ENCODE measurements around the gene GCK. TPM values are rescaled to one million over a fixed set of nuclear protein-coding genes. Genes with fewer than 3 reads are reported as not detected.

The GCK gene
- total RNA-seq, 4 donors from 2014 or later: 0.25 to 1.2 TPM; not detected in 2

- H3K4me3 ChIP-seq (ENCODE audit: low read depth, poor library complexity, severe bottlenecking): no peak overlapping the region
- intact Hi-C loops (cut with DNase I; ENCODE audit: low total_unique reads): no loop called here
- 61 to 84% methylated on average over 3 of the region's 3 CpGs for WGBS, 2 donors
- peak in 1 of 2 donors; percentile 72 for DNase-seq (ENCODE audit: low spot score in 2 of 2)
- no peak for TF ChIP-seq POLR2A (IDR thresholded peaks at IDR 0.05)
- TF ChIP-seq CTCF (IDR thresholded peaks at IDR 0.05): no peak
Observed at GRCh38 chr7:44213206-44213876, 24.1 kb upstream of the GCK start.

GRCh38 chr7:44212581-44213184 is 23.4 kb upstream of the GCK start:
- peak in 1 of 2 donors; percentile 60 for DNase-seq (ENCODE audit: low spot score in 2 of 2)
- no peak overlapping the region for H3K4me3 ChIP-seq (ENCODE audit: low read depth, poor library complexity, severe bottlenecking)
- no peak for TF ChIP-seq CTCF (IDR thresholded peaks at IDR 0.05)
- TF ChIP-seq POLR2A (IDR thresholded peaks at IDR 0.05): no peak
- 73 to 81% methylated on average over 6 to 7 of the region's 7 CpGs for WGBS, 2 donors
- intact Hi-C loops (cut with DNase I; ENCODE audit: low total_unique reads): no loop called here

GRCh38 chr7:44212018-44212417 is 22.8 kb upstream of the GCK start:
- no peak for DNase-seq (ENCODE audit: low spot score in 2 of 2)
- no peak overlapping the region for H3K4me3 ChIP-seq (ENCODE audit: low read depth, poor library complexity, severe bottlenecking)
- intact Hi-C loops (cut with DNase I; ENCODE audit: low total_unique reads): no loop called here
- TF ChIP-seq CTCF (IDR thresholded peaks at IDR 0.05): no peak
- TF ChIP-seq POLR2A (IDR thresholded peaks at IDR 0.05): no peak
- 85 to 88% methylated on average over 6 of the region's 6 CpGs for WGBS, 2 donors

DNA sequence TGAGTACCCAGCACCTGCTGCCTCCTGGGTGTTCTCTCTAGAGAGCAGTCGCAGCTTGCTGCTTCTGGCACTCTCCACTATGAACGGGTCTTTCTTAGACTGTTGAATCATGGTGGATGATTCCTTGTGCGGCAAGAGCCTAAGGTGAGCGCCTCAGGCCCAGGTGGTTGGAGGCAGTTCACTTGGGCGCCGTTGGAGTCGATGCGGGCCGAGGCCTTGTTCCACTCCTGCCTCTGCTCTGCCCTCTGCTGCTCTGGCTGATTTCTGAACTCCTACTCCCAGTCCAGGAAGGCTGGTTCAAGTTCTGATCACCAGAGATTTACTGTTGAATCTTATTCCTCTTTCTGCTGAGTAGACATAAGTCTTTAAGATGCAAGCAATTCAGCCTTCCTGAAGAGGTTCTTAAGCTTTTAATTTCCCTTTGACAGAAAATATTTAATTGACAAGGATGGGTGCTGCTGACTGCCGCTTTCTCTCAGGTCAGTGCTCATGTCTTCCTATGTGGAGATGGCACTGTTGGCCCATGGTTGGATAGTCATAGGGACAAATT is 22.0 kb upstream of the GCK start:
- no peak for DNase-seq (ENCODE audit: low spot score in 2 of 2)
- intact Hi-C loops (cut with DNase I; ENCODE audit: low total_unique reads): no loop called here
- H3K4me3 ChIP-seq (ENCODE audit: low read depth, poor library complexity, severe bottlenecking): no peak overlapping the region
- WGBS, 2 donors: 89 to 94% methylated on average over 10 of the region's 10 CpGs
- TF ChIP-seq CTCF (IDR thresholded peaks at IDR 0.05) (no peak), POLR2A (IDR thresholded peaks at IDR 0.05) (no peak)

- TF ChIP-seq POLR2A (IDR thresholded peaks at IDR 0.05): no peak
- no peak for TF ChIP-seq CTCF (IDR thresholded peaks at IDR 0.05)
- 82 to 92% methylated on average over 5 of the region's 5 CpGs for WGBS, 2 donors
- DNase-seq (ENCODE audit: low spot score in 2 of 2): no peak
Observed at GRCh38 chr7:44210107-44210506, 20.9 kb upstream of the GCK start.

More at GRCh38 chr7:44210107-44210506, 20.9 kb upstream of the GCK start:
- H3K4me3 ChIP-seq (ENCODE audit: low read depth, poor library complexity, severe bottlenecking): no peak overlapping the region
- intact Hi-C loops (cut with DNase I; ENCODE audit: low total_unique reads): no loop called here
